ENCODE data around the gene INAFM1. TPM values are rescaled to one million over a fixed set of nuclear protein-coding genes. Genes with fewer than 3 reads are reported as not detected.

INAFM1 gene
- total and polyA plus RNA-seq, 9 of the 15 experiments (the other 6 are each of a cell fraction or from before 2014, with no cell fraction given): 0.71 to 30.9 (median 3.1) TPM

DNA sequence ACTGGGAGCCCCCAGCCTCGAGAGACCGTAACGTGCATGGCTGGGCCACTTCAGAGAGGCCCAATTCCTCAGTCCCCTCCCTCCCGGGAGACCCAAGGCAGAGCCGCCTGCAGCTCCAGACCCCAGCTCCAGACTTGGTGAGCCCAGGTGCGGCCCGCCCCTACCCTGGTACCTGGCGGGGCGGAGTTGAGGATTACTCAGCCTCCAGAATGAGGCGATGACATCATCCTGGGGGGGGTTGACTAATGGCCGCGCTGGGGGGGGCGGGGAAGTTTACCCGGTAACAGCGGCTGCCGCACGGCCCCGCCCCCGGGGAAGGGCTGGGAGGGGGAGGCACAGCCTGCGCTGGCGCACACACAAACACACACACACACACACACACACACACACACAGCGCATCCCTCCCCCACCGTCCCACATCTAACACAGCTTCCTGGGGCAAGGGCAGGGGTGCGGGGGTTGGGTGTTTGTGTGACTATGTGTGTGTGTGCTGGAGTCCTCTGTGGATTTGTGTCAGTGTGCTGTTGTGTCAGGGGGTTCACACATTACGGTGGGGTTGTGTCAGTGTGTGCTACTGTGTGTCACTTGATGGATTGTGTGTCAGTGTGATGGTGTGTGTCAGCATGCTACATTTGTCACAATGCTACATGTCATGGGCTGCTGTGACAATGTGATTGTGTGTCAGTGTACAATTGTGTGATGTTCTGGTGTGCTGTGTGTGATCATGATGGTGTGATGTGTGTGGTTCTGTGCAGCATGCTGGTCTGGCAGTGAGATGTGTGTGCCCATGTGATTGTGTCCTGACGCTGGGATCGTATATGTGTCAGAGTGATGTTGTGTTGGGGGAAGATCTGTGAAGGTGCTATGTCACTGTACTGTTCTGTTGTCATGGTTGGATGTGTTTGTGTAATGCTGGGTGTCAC lies 33.4 kb upstream of the INAFM1 start (continued):
- TF ChIP-seq, protein P1, sequence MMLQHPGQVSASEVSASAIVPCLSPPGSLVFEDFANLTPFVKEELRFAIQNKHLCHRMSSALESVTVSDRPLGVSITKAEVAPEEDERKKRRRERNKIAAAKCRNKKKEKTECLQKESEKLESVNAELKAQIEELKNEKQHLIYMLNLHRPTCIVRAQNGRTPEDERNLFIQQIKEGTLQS (IDR thresholded peaks at IDR 0.05): peak; percentile 100
- TF ChIP-seq, protein P1 (CRISPR knock-in tag; conservative IDR thresholded peaks at IDR 0.05): peak; percentile 99
- TF ChIP-seq, protein P2, sequence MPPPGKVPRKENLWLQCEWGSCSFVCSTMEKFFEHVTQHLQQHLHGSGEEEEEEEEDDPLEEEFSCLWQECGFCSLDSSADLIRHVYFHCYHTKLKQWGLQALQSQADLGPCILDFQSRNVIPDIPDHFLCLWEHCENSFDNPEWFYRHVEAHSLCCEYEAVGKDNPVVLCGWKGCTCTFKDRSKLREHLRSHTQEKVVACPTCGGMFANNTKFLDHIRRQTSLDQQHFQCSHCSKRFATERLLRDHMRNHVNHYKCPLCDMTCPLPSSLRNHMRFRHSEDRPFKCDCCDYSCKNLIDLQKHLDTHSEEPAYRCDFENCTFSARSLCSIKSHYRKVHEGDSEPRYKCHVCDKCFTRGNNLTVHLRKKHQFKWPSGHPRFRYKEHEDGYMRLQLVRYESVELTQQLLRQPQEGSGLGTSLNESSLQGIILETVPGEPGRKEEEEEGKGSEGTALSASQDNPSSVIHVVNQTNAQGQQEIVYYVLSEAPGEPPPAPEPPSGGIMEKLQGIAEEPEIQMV (tag; conservative IDR thresholded peaks at IDR 0.05; ENCODE audit: low read depth): no peak
- peak in 1 of 2 experiments; percentile 80; a peak in 2 of 4 replicates for TF ChIP-seq RCOR1 (IDR thresholded peaks at IDR 0.05; ENCODE audit: borderline replicate concordance in 1 of 2, low read depth in 2 of 2, low read length in 2 of 2)
- TF ChIP-seq ZNF134 (CRISPR knock-in tag; conservative IDR thresholded peaks at IDR 0.05): no peak
- TF ChIP-seq, protein P3, sequence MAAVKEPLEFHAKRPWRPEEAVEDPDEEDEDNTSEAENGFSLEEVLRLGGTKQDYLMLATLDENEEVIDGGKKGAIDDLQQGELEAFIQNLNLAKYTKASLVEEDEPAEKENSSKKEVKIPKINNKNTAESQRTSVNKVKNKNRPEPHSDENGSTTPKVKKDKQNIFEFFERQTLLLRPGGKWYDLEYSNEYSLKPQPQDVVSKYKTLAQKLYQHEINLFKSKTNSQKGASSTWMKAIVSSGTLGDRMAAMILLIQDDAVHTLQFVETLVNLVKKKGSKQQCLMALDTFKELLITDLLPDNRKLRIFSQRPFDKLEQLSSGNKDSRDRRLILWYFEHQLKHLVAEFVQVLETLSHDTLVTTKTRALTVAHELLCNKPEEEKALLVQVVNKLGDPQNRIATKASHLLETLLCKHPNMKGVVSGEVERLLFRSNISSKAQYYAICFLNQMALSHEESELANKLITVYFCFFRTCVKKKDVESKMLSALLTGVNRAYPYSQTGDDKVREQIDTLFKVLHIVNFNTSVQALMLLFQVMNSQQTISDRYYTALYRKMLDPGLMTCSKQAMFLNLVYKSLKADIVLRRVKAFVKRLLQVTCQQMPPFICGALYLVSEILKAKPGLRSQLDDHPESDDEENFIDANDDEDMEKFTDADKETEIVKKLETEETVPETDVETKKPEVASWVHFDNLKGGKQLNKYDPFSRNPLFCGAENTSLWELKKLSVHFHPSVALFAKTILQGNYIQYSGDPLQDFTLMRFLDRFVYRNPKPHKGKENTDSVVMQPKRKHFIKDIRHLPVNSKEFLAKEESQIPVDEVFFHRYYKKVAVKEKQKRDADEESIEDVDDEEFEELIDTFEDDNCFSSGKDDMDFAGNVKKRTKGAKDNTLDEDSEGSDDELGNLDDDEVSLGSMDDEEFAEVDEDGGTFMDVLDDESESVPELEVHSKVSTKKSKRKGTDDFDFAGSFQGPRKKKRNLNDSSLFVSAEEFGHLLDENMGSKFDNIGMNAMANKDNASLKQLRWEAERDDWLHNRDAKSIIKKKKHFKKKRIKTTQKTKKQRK (IDR thresholded peaks at IDR 0.05; ENCODE audit: borderline replicate concordance, low read depth, low read length): no peak
- TF ChIP-seq YY1 (IDR thresholded peaks at IDR 0.05; ENCODE audit: borderline replicate concordance in 1 of 3, control insufficient read depth in 1 of 3, extremely low read depth in 1 of 3, insufficient read depth in 3 of 3, insufficient read length in 1 of 3, insufficient replicate concordance in 2 of 3, low read depth in 1 of 3, low read length in 2 of 3): peak in 2 of 3 experiments; percentile 89 to 93
- no peak for TF ChIP-seq NR4A1 (CRISPR knock-in tag; IDR thresholded peaks at IDR 0.05)
- peak; percentile 71 for TF ChIP-seq NR4A1 (tag; IDR thresholded peaks at IDR 0.05)
- TF ChIP-seq PRPF4 (IDR thresholded peaks at IDR 0.05; ENCODE audit: insufficient read depth, low read depth, low read length, poor library complexity, severe bottlenecking): no peak
- TF ChIP-seq SRSF3 (IDR thresholded peaks at IDR 0.05; ENCODE audit: insufficient read depth, low read length): no peak
- TF ChIP-seq HMGN3 (IDR thresholded peaks at IDR 0.05; ENCODE audit: borderline replicate concordance, extremely low read depth, insufficient read length, low read depth, low read length): peak; percentile 55

Data from K562 (cell line).